Dendritic cell treated with granulocyte-macrophage colony-stimulating factor and Interleukin-4, amounts not matched to agents 40 ng/mL and 50 ng/mL, for 4 days (primary cell): ENCODE data around the gene RGS8.

ENCODE experiments used
- H3K27ac Mint-ChIP-seq: one replicate; pipeline ENCODE4 v1.8.0; 2022; ENCODE audit warnings: mild to moderate bottlenecking, mixed read lengths
- H3K27me3 Mint-ChIP-seq: one replicate; pipeline ENCODE4 v1.8.0; 2022; ENCODE audit warnings: mild to moderate bottlenecking, mixed read lengths
- H3K36me3 Mint-ChIP-seq: one replicate; pipeline ENCODE4 v1.8.0; 2022; ENCODE audit warnings: low read depth, mixed read lengths
- H3K4me1 Mint-ChIP-seq: one replicate; pipeline ENCODE4 v1.8.0; 2022; ENCODE audit warnings: low read depth, mixed read lengths
- H3K4me3 Mint-ChIP-seq: one replicate; pipeline ENCODE4 v1.8.0; 2022; ENCODE audit warnings: mild to moderate bottlenecking, moderate library complexity, mixed read lengths
- H3K9me3 Mint-ChIP-seq: one replicate; pipeline ENCODE4 v1.8.0; 2022; ENCODE audit warnings: mixed read lengths
- intact Hi-C: fragments of 100-400 bp; cut with micrococcal nuclease; formaldehyde crosslinking; loops from one replicate; pipeline ENCODE4 v1.15.0; 2022

RGS8 gene

DNA sequence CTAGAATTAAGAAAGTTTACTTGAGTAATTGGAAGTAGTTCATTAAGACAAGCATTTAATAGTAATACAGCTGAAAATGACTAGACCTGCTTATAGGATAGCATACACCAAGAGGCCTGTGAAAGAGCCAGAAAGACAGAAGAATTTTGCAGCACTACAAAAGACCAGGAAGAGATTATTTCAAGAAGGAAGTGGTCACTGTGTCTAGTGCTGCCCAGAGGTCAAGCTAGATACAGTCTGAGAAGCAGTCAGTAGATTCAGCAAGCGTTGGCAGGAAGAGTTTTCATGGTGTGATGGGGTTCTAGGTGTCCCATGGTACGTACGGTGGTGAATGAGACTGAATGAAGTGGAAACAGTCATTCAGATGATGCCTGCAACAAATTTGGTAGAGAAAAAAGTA is 31.5 kb downstream of the RGS8 start:
- H3K27me3 Mint-ChIP-seq, result peaks cover 2% of the 10 kb centered on the region
- H3K27ac Mint-ChIP-seq, result no peak overlapping the region
- H3K36me3 Mint-ChIP-seq, result no peaks in the 10 kb centered on the region
- H3K9me3 Mint-ChIP-seq, result no peaks in the 10 kb centered on the region
- no peaks in the 10 kb centered on the region for H3K4me1 Mint-ChIP-seq
- intact Hi-C loops, result no loop called here
- no peak overlapping the region for H3K4me3 Mint-ChIP-seq

DNA sequence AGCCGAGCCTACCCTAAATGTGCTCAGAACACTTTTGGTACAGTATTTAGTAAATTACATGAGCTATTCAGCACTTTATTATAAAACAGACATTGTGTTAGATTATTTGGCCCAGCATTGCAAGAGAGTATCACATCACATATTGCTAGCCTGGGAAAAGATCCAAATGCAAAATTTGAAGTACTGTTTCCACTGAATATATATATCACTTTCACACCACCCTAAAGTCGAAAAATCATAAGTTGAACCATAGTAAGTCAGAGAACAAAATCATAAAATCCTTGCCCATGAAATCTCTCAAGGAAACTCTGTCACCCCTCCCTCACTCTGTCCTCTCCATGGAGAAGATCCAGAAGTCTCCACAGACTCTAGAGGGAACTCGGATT is 33.1 kb downstream of the RGS8 start:
- H3K27me3 Mint-ChIP-seq, result peaks cover 2% of the 10 kb centered on the region
- H3K27ac Mint-ChIP-seq, result no peak overlapping the region
- H3K36me3 Mint-ChIP-seq, result no peaks in the 10 kb centered on the region
- H3K9me3 Mint-ChIP-seq, result no peaks in the 10 kb centered on the region
- no peaks in the 10 kb centered on the region for H3K4me1 Mint-ChIP-seq
- H3K4me3 Mint-ChIP-seq, result no peak overlapping the region
- intact Hi-C loops, result no loop called here

DNA sequence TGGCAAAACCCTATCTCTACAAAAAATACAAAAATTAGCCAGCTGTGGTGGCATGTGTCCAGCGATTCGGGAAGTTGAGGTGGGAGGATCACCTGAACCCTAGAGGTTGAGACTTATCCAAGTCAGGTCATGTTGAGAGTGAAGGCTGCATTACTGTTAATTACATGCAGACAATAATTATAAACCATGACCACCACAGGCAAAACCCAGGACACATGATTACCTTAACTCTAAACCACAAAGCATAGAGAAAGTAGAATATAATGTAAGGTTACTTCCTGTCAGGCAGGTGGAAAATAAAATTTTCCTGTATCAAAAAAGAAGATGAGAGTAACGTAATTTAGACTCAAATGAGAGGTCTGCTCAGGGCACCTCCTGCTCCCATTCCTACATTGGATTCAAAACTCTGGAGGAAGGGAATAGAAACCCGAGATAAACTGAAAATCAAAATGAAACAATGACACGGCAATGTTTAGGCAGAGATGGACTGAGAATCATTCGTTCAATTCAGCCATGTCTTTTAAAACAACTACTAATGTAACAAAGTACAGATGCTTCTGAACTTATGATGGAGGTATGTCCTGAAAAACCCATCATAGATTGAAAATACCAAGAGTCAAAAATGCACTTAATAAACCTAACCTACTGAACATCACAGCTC is 33.6 kb downstream of the RGS8 start:
- Mint-ChIP-seq H3K4me3 (no peak overlapping the region), H3K27me3 (peaks cover 2% of the 10 kb centered on the region), H3K9me3 (no peaks in the 10 kb centered on the region), H3K27ac (no peak overlapping the region), H3K4me1 (no peaks in the 10 kb centered on the region), H3K36me3 (no peaks in the 10 kb centered on the region)
- intact Hi-C loops, result no loop called here

DNA sequence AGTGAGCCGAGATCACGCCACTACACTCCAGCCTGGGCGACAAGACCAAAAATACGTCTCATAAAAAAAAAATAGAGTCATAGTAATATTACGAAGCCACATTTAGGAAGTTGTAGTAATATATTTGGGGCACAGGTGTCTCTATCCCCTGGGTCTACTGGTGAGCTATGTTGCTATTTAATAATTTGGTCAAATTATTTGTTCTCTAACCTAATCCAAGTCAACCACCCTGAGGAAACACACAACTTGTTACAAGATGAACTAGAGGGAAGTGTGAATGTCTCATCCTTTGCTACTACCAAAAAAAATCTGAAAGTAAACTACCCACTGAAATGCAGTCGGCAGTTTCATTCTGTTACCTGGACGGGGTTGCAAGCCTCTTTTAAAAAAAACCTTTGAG is 35.3 kb downstream of the RGS8 start:
- intact Hi-C loops, result no loop called here
- H3K9me3 Mint-ChIP-seq, result no peaks in the 10 kb centered on the region
- no peak overlapping the region for H3K27ac Mint-ChIP-seq
- no peak overlapping the region for H3K4me3 Mint-ChIP-seq
- peaks cover 2% of the 10 kb centered on the region for H3K27me3 Mint-ChIP-seq
- H3K4me1 Mint-ChIP-seq, result no peaks in the 10 kb centered on the region
- no peaks in the 10 kb centered on the region for H3K36me3 Mint-ChIP-seq

DNA sequence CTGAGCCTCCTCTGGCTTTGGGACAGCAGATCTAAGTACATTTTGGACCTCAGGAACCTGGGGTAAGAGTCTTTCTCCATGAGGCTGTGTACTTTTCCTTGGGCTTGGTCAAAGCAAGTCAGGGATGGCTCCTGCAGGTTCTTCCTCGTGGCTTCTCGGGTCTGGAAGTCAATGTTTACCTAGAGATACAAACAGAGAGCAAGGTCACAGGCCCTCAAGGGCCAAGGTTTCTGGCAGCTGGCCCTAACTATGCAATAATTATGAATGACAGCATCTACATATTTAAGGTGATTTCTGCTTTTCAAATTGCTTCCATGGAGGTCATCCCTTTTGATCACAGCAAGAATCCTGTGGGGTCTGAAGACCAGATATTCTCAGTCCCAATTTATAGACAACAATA is 37.6 kb downstream of the RGS8 start:
- no peaks in the 10 kb centered on the region for H3K9me3 Mint-ChIP-seq
- intact Hi-C loops, result no loop called here
- H3K36me3 Mint-ChIP-seq, result no peaks in the 10 kb centered on the region
- no peaks in the 10 kb centered on the region for H3K4me1 Mint-ChIP-seq
- no peak overlapping the region for H3K4me3 Mint-ChIP-seq
- H3K27me3 Mint-ChIP-seq, result peaks cover 2% of the 10 kb centered on the region
- H3K27ac Mint-ChIP-seq, result no peak overlapping the region

DNA sequence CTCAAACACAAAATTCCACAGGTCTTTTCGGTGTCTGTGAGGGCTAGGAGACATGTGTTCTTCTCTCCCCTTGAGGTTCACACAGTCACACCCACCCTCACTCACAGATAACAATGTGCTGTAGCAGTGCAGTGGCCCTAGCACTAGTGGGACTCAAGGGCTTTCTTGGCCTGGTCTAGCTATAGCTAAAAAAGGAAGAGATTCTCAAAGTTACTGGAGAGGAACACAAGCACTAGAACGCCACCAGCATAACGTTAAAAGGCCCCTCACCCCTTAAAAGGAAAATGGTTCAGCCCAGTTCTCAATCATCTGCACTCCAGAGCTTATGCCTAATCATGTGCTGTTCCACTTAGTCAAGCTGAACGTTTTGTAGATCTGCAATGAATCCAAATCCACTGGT is 39.5 kb downstream of the RGS8 start:
- Mint-ChIP-seq H3K4me3 (no peak overlapping the region), H3K9me3 (no peaks in the 10 kb centered on the region), H3K4me1 (no peaks in the 10 kb centered on the region), H3K27ac (no peak overlapping the region), H3K36me3 (no peaks in the 10 kb centered on the region), H3K27me3 (peaks cover 2% of the 10 kb centered on the region)
- intact Hi-C loops, result no loop called here

DNA sequence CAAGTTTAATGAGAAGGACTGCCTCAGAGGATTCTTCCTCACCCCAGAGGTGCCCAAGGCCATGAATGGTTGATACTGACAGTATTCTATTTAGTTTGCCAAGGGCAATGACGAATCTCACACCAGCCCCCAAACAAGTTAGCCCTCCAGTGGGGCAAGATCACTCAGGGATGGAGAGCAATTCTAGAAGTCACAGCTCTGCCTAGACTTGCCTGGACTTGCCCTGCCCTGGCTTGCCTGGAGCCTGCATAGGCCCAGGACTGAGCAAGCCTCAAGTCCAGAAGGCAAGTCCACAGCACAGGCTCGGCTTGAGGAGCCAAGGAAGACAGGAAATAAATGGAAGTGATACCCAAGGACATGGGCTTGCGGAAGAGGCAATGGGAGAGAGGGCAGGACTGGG is 40.7 kb downstream of the RGS8 start:
- intact Hi-C loops, result no loop called here
- no peaks in the 10 kb centered on the region for H3K9me3 Mint-ChIP-seq
- no peak overlapping the region for H3K4me3 Mint-ChIP-seq
- no peaks in the 10 kb centered on the region for H3K4me1 Mint-ChIP-seq
- no peaks in the 10 kb centered on the region for H3K36me3 Mint-ChIP-seq
- no peak overlapping the region for H3K27ac Mint-ChIP-seq
- peaks cover under 1% of the 10 kb centered on the region for H3K27me3 Mint-ChIP-seq

DNA sequence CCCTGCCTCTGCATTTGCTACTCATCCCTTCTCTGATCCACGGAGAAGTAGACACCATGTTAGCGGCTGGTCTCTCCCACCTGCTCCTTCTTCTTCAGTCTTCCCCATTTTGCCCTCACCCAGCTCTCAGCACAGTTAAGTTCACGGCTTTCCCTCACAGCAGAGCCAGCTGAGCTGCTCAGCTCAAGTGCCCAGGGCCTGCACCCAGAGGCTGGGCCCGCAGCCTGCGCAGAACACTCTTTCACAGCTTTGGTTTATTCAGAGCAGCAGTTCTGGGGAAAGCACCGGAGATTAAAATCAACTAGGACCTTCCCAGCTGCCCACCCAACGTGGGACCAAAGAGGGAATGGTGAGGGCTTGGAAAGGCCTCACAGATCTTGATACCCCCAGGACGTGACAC is 41.9 kb downstream of the RGS8 start:
- intact Hi-C loops, result no loop called here
- Mint-ChIP-seq H3K9me3 (no peaks in the 10 kb centered on the region), H3K36me3 (no peaks in the 10 kb centered on the region), H3K4me1 (no peaks in the 10 kb centered on the region), H3K27ac (no peak overlapping the region), H3K27me3 (no peaks in the 10 kb centered on the region), H3K4me3 (no peak overlapping the region)

DNA sequence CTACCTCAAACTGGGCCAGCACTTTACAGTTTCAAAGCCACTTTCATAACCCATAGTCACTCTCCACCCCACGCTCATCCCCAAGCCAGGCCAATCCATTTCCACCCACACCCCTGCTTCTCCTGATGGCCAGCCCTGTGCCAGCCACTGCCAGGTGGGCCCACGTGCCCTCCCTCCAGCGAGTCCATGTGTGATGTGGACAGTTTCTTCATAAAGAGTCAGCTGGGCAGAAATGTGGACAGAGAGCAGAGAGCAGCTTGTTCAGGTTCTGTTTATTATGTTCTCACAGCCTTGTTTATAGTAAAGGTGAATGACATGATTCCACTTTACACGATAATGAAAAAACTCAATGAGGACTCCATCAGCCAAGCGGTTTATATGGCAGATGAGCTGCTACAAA is 42.8 kb downstream of the RGS8 start:
- Mint-ChIP-seq H3K4me3 (no peak overlapping the region), H3K9me3 (no peaks in the 10 kb centered on the region), H3K27me3 (peaks cover 5% of the 10 kb centered on the region), H3K27ac (no peak overlapping the region), H3K36me3 (no peaks in the 10 kb centered on the region), H3K4me1 (no peaks in the 10 kb centered on the region)
- intact Hi-C loops, result no loop called here

DNA sequence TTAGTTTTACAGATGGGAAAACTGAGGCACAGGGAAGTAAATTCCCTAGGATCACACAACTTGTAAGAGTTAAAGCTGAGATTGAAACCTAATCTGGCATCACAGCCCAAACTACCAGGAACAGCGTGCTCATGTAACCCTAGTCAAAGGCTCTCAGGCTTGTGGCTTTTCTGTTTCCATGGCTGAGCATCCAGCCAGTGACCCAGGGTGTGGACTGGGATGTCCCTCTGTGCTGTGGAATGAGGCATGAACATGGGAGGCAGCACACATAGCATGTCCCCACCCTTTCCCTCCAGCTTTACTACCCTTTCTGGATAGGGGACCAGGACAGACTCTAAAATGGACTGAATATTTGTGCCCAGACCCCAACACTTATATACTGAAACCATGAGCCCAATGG is 45.1 kb downstream of the RGS8 start:
- Mint-ChIP-seq H3K36me3 (no peaks in the 10 kb centered on the region), H3K9me3 (no peaks in the 10 kb centered on the region), H3K4me3 (no peak overlapping the region), H3K27me3 (peaks cover 5% of the 10 kb centered on the region), H3K27ac (no peak overlapping the region), H3K4me1 (no peaks in the 10 kb centered on the region)
- intact Hi-C loops, result no loop called here

DNA sequence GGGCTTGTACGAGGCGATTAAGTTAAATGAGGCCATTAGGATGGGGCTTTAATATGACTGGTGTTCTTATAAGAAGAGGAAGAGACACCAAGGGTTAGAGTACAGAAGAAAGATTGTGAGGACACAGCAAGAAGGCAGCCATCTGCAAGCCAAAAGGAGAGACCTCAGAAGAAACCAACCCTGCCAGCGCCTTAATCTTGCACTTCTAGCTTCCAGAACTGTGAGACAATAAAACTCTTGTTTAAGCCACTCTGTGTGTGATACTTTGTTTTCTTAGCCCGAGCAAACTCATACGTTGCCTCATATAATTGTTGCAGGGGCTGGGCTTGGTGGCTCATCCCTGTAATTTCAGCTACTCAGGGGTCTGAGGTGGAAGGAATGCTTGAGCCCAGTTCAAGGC is 46.6 kb downstream of the RGS8 start:
- H3K4me3 Mint-ChIP-seq, result no peak overlapping the region
- no peak overlapping the region for H3K27ac Mint-ChIP-seq
- H3K9me3 Mint-ChIP-seq, result no peaks in the 10 kb centered on the region
- no peaks in the 10 kb centered on the region for H3K4me1 Mint-ChIP-seq
- intact Hi-C loops, result no loop called here
- H3K36me3 Mint-ChIP-seq, result no peaks in the 10 kb centered on the region
- peaks cover 7% of the 10 kb centered on the region for H3K27me3 Mint-ChIP-seq

DNA sequence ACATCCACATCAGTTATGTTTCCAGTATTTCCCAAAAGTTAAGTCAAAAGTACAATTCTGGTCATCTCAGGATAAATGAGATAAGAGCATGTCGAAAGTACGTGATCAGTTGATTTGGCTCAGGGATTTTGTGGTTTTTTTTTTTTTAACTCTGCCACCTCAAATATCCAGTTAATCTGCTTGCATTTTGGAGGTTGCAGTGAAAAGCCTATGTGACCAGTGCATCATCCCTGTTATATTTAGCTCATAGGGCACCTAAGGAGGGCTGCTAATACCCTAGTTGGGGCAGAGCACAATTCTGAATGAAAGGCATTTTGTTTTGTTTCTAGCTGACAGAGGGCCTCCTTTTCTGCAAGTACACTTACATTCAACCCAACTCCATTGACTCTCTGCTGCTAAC is 48.5 kb downstream of the RGS8 start:
- peaks cover 9% of the 10 kb centered on the region for H3K4me1 Mint-ChIP-seq
- H3K4me3 Mint-ChIP-seq, result no peak overlapping the region
- no peaks in the 10 kb centered on the region for H3K36me3 Mint-ChIP-seq
- H3K27me3 Mint-ChIP-seq, result peaks cover 7% of the 10 kb centered on the region
- H3K27ac Mint-ChIP-seq, result no peak overlapping the region
- no peaks in the 10 kb centered on the region for H3K9me3 Mint-ChIP-seq
- intact Hi-C loops, result no loop called here
